ENCODE measurements around the gene RHBDF1. TPM values are rescaled to one million over a fixed set of nuclear protein-coding genes. Genes with fewer than 3 reads are reported as not detected.
A peak's percentile ranks its signal among the peaks of the same experiment; 100 is the strongest.
"Not testable (repeated sequence)": the region's sequence is repeated elsewhere in the genome, so short reads cannot be mapped to it uniquely, and the experiment has no call there.

The RHBDF1 gene
- total RNA-seq, 1 donor from 2014 or later = 48.4 TPM

DNA sequence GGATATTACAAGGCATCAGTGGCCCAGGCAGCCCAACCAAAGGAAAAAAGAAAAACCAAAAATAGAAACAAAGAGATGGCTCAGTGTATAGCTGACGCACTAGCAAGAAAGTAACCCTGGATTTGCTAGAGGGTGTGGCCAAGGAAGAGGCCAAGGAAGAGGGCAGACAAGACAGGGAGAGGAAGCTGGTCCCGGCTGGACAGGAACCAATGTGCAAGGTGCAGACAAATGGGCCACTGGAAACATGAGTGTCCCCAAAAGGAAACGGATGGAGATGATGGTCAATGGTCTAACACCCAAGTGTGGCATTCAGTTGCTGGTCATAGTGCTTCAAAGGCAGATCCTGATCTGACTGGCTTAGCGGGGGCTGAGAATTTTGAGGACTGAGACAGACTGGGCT lies 29.7 kb downstream of the RHBDF1 start:
- no peak for DNase-seq
- intact Hi-C loops (cut with DNase I) = no loop called here
- H3K4me1 ChIP-seq = peaks cover 10% of the 10 kb centered on the region

DNA sequence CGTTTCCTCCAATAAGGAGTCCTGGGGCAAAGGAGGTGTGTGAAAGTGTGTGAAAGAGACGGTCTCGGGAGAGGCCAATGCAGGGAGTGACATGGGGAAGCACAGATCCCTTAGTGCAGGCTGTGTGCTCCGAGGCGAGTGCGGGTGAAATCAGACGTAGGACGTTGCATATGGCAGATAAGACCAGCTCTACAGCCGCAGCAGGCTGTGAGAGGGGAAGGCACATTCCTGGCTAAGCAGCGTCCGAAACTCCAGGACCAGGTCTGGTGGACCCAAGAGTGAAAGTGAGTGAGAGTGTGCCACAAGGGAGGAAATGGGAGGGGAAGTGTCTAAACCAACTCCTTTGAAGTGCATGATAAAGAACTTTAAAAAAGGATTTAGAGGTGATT lies 30.4 kb downstream of the RHBDF1 start:
- ATAC-seq (no peak), DNase-seq (no peak)
- Histone ChIP-seq H3K9me3 (no peaks in the 10 kb centered on the region), H3K4me3 (no peak overlapping the region), H3K4me1 (peaks cover 10% of the 10 kb centered on the region), H3K27ac (no peak overlapping the region), H3K36me3 (peaks cover 20% of the 10 kb centered on the region), H3K27me3 (no peaks in the 10 kb centered on the region)
- TF ChIP-seq, protein P1, sequence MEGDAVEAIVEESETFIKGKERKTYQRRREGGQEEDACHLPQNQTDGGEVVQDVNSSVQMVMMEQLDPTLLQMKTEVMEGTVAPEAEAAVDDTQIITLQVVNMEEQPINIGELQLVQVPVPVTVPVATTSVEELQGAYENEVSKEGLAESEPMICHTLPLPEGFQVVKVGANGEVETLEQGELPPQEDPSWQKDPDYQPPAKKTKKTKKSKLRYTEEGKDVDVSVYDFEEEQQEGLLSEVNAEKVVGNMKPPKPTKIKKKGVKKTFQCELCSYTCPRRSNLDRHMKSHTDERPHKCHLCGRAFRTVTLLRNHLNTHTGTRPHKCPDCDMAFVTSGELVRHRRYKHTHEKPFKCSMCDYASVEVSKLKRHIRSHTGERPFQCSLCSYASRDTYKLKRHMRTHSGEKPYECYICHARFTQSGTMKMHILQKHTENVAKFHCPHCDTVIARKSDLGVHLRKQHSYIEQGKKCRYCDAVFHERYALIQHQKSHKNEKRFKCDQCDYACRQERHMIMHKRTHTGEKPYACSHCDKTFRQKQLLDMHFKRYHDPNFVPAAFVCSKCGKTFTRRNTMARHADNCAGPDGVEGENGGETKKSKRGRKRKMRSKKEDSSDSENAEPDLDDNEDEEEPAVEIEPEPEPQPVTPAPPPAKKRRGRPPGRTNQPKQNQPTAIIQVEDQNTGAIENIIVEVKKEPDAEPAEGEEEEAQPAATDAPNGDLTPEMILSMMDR (IDR thresholded peaks at IDR 0.05) = no peak
- intact Hi-C loops (cut with DNase I) = no loop called here

More for the DNA sequence above, 29.7 kb downstream of the RHBDF1 start:
- TF ChIP-seq, protein P1 (IDR thresholded peaks at IDR 0.05) = no peak
- no peak for ATAC-seq
- Histone ChIP-seq H3K27me3 (no peaks in the 10 kb centered on the region), H3K9me3 (no peaks in the 10 kb centered on the region), H3K27ac (no peak overlapping the region), H3K4me3 (no peak overlapping the region), H3K36me3 (peaks cover 24% of the 10 kb centered on the region)

DNA sequence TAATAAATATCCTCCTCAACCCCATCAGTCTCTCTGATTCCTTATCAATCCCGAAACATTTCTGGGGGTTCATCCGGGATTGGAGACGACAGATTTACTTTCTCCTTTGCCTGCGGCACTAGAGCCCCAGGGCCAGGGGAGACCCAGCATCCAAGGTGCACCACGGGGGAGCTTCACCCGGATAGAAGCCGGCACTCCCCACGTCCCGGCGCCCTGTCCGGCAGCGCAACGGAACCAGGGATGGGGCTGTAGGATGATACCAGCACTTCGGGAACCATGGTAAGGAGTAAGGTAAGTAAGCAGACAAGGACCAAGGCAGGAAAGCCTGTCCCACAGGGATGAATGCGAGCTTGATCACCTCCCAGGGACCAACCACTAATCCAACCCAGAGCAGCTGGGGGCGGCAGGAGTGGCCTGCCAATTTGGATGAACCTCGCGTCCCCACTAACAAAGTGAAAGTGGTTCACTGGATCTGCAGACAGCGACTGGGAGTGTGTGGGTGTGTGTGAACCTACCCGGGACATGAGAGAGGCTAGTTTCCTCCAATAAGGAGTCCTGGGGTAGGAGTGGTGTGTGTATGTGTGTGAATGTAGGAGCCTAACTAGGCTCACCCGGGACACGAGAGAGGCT lies 30.9 kb downstream of the RHBDF1 start:
- peaks cover 10% of the 10 kb centered on the region for H3K4me1 ChIP-seq
- ATAC-seq = no peak
- peaks cover 15% of the 10 kb centered on the region for H3K36me3 ChIP-seq
- intact Hi-C loops (cut with DNase I) = no loop called here
- no peak overlapping the region for H3K27ac ChIP-seq
- H3K9me3 ChIP-seq = no peaks in the 10 kb centered on the region
- no peaks in the 10 kb centered on the region for H3K27me3 ChIP-seq
- DNase-seq = no peak
- H3K4me3 ChIP-seq = no peak overlapping the region
- TF ChIP-seq, protein P1 (IDR thresholded peaks at IDR 0.05) = no peak

DNA sequence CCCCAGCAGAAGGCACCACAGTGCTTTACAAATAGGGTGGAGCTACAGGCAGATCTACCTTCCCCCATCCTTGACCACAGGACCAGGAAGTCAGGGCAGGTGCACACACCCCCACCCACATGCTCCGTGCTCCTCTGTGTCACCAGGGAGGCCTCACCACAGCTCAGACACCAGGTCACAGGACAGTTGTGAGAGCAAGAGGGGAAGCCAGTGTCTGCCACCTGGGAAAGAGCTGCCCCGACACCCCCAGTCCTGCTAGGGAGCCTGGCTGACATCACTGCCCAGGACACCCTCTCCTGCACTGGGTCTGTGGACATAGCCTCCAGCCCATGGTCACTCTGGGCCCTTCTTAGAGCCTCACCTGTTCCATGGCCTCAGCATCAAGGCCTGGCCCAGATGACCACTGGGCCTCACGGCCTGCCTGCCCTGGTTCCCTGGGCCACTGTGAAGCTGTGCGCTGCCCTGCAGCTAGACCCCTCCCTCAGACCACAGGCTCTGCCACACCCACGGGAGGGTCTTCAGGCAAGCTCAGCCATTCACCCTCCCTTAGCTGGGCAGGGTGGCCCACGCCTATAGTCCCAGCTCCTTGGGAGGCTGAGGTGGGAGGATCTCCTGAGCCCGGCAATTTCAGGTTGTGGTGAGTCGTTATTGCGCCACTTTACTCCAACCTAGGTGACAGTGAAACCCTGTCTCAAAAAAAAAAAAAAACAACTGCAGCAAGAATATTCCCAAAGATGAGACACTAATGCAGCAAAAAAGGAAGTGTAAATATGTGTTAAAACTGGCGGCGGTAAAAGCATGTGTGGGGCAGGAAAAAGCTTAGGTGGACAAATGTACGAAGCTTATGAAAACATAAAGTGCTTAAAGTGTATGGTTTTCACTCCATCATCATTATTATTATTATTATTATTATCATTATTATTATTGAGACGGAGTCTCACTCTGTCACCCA lies 33.2 kb downstream of the RHBDF1 start:
- peak; percentile 71 for ATAC-seq
- no peak overlapping the region for H3K4me3 ChIP-seq
- TF ChIP-seq, protein P1 (IDR thresholded peaks at IDR 0.05) = no peak
- no peaks in the 10 kb centered on the region for H3K27me3 ChIP-seq
- intact Hi-C loops (cut with DNase I) = no loop called here
- no peak for DNase-seq
- peaks cover 14% of the 10 kb centered on the region for H3K4me1 ChIP-seq
- no peak overlapping the region for H3K27ac ChIP-seq
- no peaks in the 10 kb centered on the region for H3K36me3 ChIP-seq
- H3K9me3 ChIP-seq = no peaks in the 10 kb centered on the region

DNA sequence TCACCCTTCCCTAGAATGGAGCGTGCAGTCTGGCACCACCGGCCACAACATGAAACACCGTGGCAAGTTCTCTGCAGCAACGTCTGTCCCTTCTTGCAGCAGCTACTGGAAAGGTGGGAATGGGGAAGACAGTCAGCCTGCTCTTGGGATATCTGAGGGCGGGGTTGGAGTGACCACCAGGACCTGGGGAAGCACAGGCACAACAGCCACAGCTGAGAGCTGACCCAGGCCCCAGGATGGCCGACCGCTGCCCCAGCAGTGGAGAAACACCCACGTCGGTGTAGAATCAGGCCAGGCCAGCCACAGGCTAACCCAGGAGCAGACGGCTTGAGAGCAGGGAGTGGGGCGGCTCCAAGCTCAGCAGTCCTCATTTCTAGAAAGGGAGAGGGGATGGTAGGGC lies 34.2 kb downstream of the RHBDF1 start:
- intact Hi-C loops (cut with DNase I) = not testable (repeated sequence)

DNA sequence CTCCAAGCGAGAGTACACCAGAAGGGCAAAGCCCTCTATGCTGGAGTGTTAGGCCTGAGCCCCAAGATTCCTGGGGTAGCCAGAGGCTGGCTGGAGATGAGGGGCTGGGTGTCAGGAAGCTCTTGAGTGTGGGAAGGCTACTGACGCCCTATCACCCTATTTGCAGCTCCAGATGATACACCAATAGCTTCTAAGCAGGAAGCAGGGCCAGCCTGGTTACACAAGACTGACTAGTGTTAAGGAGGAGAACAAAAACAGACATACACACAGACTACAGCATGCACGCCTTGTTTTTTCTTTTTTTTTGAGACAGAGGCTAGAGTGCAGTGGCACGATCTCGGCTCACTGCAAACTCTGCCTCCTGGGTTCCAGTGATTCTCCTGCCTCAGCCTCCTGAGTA lies 34.9 kb downstream of the RHBDF1 start:
- Histone ChIP-seq H3K27ac (no peak overlapping the region), H3K4me1 (peaks cover 14% of the 10 kb centered on the region), H3K4me3 (no peak overlapping the region), H3K36me3 (no peaks in the 10 kb centered on the region), H3K9me3 (no peaks in the 10 kb centered on the region), H3K27me3 (no peaks in the 10 kb centered on the region)
- TF ChIP-seq, protein P1 (IDR thresholded peaks at IDR 0.05) = no peak
- DNase-seq = no peak
- ATAC-seq = peak; percentile 67
- intact Hi-C loops (cut with DNase I) = no loop called here

More for the DNA sequence above, 34.2 kb downstream of the RHBDF1 start:
- not testable (repeated sequence) for H3K27ac ChIP-seq, DNase-seq, ATAC-seq, H3K27me3 ChIP-seq, H3K4me3 ChIP-seq, H3K9me3 ChIP-seq, H3K36me3 ChIP-seq
- peaks cover 14% of the 10 kb centered on the region for H3K4me1 ChIP-seq

Data from upper lobe of right lung (tissue), 1 donor.